GM19395 (cell line): ENCODE data around the gene LRP2.

Source experiments
- ATAC-seq: cut with Tn5 transposase; IDR thresholded peaks from one replicate; pipeline ENCODE4 v1.9.1; 2021; ENCODE audit warnings: mild to moderate bottlenecking, moderate library complexity; ENCODE audit not compliant: unreplicated experiment

LRP2 gene

DNA sequence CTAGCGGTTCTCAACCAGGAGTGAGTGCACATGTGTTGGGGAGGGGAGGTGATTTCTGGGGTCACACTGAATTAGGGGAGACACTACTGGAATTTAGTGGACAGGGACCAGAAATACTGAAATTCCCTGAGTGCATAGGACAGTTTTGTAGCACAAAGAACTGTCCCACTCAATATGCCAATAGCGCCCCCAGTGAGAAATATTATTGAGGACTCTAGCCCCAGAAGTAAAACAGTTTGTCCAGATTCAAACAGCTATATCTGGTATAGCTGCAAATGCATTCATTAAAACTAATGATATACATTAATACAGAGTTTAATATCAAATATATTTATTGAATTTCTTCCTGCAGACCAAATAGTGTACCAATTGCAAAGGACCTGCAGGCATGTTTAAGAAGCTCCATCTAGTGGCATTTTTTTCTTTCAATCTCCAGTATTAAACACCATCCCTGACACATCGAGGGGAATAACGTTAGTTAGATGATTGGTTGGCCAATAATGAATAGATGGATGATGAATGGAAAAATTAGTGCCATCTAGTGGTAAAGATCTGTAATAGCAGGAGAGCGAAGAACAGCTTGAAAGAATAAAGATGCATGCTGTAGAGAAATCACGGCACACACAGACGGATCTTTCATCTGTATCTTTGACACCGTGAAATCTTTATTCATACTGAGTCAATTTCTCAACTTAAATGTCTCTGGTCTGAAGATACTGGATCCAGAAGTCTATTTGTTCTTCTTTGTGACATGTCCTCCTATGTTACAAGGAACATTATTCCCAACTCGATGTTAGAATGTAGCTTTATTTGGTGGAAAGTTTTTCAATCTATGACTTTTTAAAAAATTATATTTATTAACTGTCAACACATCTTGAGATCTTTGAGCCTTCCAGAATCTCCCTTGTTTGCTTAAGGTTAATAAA lies 230.5 kb downstream of the LRP2 start:
- ATAC-seq = peak; percentile 82

DNA sequence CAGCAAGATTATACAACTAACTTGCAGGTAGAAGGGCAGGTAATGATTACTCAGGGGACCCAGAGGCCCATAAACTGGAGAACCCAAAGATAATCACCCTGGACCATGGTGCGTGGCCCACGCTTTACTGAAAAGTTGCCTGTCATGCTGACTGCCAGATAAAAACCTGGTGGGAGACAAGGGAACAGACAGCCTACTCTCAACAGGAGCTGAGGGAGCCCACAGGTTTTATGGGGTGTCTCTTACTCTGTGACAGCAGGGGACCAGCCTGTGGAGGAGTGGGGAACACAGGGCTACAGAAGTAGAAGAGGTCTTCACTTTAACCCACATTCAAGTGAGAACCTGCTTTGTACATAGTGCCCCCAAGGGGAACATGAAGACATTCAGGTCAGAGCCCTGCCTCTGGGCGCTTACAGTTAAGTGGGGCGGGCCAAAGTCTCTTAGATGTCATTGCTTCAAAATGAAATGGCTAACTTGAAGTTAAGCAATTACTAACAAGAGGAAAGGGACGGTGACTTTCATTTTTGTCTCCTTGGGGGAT lies 232.6 kb downstream of the LRP2 start:
- no peak for ATAC-seq

- ATAC-seq = no peak
Measured at GRCh38 chr2:169119851-169120250, 242.5 kb downstream of the LRP2 start.

- no peak for ATAC-seq
Measured at GRCh38 chr2:169119123-169119760, 243.1 kb downstream of the LRP2 start.

- no peak for ATAC-seq
Measured at GRCh38 chr2:169118060-169118459, 244.3 kb downstream of the LRP2 start.

- ATAC-seq = no peak
Measured at GRCh38 chr2:169116993-169117392, 245.3 kb downstream of the LRP2 start.

GRCh38 chr2:169116327-169116726 lies 246.0 kb downstream of the LRP2 start:
- ATAC-seq = no peak

- ATAC-seq = no peak
Measured at GRCh38 chr2:169114056-169114455, 248.3 kb downstream of the LRP2 start.

DNA sequence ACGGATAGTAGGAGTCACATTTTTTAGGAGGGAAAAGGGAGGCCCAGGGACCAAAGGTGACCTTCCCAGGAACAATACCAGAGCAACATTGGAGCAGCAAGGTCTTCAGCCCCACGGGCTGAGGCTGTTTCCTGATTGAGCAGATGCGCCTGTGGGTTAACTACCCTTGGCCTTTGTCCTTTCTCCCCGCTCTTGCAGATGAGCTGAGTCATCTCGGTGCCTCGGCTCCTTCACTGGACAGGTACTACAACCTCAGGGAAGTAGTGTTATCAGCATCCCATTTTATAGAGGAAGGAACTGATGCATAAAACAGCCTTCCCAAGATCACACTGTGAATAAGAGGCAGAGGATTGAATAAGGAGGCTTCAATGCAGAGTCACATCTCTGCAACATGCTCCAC lies 249.5 kb downstream of the LRP2 start:
- no peak for ATAC-seq

DNA sequence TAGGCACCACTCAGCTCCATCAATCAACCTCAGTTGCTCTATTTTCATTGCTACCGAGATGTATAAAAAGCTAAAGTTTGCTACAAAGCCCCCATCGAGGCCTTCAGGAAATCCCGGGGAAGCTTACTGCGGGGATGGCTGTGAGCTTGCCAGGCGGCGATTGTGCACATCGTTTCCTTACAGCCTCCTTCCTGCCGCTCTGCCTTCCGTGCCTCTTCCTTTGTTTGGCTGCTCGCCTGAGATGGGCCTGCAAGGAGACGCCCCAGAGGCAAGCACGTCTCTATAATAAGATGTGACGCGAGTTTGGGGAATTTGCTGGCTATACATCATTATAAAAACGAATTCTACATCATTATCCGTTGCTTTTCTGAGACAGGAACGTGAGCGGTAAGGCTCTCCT lies 251.4 kb downstream of the LRP2 start:
- ATAC-seq = no peak

DNA sequence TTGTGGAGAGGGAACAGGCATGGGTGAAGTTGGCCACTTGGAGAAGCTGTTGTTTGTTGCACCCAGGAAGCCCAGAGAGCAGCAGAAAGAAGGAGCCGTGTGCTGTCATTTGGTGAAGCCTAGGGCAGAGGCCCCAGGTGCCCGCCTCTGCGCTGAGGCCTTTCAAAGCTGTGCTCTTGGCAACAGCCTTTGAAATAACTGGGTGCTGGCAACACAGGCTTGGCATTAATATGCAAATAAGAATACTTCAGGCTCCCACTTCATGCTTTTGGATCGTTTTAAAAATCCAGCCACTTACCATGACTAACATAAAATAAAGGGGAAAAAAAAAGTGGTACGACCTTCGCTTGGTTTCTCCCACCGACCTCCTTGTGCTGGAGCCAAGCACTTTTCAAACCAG lies 251.9 kb downstream of the LRP2 start:
- ATAC-seq = no peak

DNA sequence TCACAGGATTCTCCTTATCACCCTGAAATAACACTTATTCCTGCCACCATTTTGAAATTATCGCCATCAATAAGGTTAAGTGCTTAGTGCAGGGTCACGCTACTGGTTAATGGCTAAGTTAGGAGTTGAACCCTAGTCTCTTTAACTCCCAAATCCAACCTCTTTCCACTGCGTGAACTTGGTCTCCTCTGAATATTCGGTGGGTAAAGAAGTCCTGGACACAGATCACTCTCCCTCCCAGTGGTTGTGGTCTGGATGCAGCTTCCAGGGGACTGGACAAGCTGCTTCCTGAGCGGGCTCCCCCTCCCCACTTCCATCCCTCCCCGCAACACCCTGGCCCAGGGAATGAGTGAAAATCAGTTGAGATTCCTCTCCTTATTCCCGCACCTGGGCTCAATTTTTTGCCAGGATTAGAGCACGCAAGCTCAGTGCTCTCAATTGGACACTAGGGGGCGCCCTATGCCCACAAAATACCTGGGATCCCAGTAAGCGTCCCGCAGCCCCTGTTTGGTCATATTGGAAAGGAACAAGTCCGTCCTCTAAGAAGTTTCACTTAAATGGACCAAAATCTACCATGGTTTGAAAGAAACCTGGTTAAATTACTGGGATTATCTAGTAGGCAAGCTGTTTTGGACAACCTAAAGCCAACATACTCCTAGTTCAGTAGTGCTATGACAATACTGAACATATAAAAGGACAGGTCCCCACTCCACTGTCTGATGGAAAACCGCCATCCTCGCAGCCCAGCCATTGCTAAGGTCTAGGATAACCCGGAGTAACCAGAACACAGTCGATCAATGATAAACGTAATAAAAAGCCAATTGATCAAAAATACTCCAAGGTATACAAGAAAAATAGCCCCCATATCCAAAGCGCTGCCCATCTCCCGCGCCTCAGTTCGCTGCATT lies 252.6 kb downstream of the LRP2 start:
- peak; percentile 70 for ATAC-seq

- no peak for ATAC-seq
Measured at GRCh38 chr2:169108099-169108884, 254.0 kb downstream of the LRP2 start.

DNA sequence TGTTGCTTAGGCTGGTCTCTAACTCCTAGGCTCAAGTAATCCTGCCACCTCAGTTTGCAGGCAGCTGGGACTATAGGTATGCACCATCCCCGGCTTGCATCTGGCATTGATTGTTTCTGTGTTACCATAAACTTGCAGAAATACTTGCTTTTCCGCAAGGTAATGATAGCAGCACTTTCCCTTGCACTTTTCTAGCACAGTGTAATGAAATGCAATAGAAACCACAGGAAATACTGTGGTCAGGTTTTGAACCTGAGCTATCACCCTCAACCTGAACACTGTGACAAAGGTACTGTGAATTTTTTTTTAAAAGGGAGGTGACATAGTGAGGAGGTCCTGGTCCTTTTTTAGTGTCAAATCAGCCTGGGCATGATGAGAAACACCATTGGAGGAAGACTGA lies 254.7 kb downstream of the LRP2 start:
- ATAC-seq = peak; percentile 79

GRCh38 chr2:169106563-169107545 lies 255.5 kb downstream of the LRP2 start:
- ATAC-seq = no peak

DNA sequence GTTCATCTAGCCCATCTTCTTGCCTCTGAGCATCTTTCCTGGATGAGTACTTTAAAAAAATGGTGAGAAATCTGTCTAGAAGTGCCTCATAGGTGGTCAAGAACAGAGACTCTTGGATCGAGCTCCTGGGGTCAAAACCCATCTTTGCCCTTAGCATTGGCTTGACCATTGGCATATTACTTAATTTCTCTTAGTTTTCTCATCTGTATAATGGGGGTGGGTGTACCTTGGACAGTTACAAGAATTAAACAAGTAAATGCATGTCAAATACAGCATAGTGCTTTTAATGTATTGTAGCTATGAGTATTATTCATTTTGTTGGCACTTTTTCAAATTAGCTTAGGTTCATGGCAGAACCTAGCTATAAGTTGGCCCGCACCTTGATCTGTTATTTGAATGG lies 256.2 kb downstream of the LRP2 start:
- no peak for ATAC-seq

DNA sequence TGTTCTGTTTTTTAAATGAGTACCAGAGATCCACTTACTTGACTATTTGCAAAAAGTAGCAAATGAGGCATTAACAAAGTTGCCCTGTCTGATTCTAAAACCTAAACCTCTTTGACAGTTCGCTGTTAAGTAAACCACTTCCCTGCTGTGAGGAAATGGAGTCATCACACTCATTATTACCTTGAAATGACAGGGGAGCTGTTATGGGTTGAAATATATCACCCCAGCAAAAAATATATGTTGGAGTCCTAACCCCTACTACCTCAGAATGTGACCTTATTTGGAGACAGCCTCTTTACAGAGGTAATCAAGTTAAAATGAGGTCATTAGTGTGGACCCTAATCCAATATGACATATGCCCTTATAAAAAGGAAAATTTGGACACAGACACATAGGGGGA lies 256.9 kb downstream of the LRP2 start:
- no peak for ATAC-seq

- ATAC-seq = no peak
Measured at GRCh38 chr2:169104848-169105247, 257.5 kb downstream of the LRP2 start.

DNA sequence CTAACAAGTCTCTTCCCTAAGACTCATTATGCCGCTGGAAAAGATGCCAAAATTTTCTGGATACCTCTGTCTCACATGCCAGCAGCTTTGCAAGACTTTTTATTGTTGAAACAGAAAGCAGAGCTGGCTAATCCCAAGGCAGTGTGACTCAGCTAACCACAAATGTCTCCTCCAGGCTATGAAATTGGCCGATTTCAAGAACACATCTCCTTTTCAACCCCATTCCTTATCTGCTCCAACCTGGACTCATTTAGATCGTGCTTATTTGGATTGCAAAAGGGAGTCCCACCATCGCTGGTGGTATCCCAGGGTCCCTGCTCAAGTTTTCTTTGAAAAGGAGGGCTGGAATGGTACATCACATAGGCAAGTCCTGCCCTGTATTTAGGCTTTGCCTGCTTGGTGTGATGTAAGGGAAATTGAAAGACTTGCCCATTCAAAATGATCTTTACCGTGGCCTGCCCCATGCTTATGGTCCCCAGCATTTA lies 266.7 kb downstream of the LRP2 start:
- no peak for ATAC-seq
